ENCODE measurements around the gene MMEL1.

DNA sequence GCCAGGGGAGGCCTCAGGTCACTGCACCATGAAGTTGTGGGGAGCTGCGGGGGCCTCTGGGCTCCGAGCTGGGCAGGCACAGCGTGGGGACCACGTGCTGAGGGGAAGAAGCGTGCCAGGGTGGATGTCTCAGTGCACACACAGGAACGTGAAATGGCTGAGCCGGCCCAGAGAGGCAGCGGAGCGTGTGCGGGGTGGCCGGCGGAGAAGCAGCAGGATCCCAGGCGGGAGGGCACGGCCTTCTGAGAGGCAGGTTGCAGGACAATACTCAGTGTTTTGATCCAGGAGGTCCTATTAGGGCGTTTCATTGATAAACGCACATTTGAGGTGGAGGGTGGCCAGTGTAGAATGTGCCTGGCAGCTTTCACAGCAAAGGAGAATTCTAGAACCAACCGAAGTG is 63.8 kb downstream of the MMEL1 start:
- no peak for TF ChIP-seq POLR2A (IDR thresholded peaks at IDR 0.05)
- TF ChIP-seq, protein P1, sequence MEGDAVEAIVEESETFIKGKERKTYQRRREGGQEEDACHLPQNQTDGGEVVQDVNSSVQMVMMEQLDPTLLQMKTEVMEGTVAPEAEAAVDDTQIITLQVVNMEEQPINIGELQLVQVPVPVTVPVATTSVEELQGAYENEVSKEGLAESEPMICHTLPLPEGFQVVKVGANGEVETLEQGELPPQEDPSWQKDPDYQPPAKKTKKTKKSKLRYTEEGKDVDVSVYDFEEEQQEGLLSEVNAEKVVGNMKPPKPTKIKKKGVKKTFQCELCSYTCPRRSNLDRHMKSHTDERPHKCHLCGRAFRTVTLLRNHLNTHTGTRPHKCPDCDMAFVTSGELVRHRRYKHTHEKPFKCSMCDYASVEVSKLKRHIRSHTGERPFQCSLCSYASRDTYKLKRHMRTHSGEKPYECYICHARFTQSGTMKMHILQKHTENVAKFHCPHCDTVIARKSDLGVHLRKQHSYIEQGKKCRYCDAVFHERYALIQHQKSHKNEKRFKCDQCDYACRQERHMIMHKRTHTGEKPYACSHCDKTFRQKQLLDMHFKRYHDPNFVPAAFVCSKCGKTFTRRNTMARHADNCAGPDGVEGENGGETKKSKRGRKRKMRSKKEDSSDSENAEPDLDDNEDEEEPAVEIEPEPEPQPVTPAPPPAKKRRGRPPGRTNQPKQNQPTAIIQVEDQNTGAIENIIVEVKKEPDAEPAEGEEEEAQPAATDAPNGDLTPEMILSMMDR (IDR thresholded peaks at IDR 0.05), result no peak

All from right lobe of liver (tissue), 4 donors.